IPS DF 6.9 (cell line): Measurements from ENCODE around the gene TDRD6.
"Not testable (repeated sequence)": the region's sequence is repeated elsewhere in the genome, so short reads cannot be mapped to it uniquely, and the experiment has no call there.

Source experiments
- DNase-seq: peaks from one replicate; pipeline ENCODE4 v3.0.0-alpha.2; 2013; ENCODE audit warnings: low read depth, low spot score
- H3K27ac ChIP-seq: one replicate; pipeline ENCODE4 v1.5.1; 2013; ENCODE audit warnings: low read length, control low read depth
- H3K27me3 ChIP-seq: 2 replicates; pipeline ENCODE4 v1.6.1; 2013; ENCODE audit warnings: mild to moderate bottlenecking, low read length; ENCODE audit not compliant: control insufficient read depth, insufficient read depth
- H3K36me3 ChIP-seq: 2 replicates; pipeline ENCODE4 v1.6.1; 2013; ENCODE audit warnings: low read length; ENCODE audit not compliant: control insufficient read depth, insufficient read depth
- H3K4me1 ChIP-seq: 2 replicates; pipeline ENCODE4 v1.6.1; 2013; ENCODE audit warnings: low read length; ENCODE audit not compliant: control insufficient read depth, insufficient read depth
- H3K4me3 ChIP-seq: 2 replicates; pipeline ENCODE4 v1.5.1; 2013; ENCODE audit warnings: mild to moderate bottlenecking, low read length
- H3K9me3 ChIP-seq: 2 replicates; pipeline ENCODE4 v1.6.1; 2013; ENCODE audit warnings: low read length, inconsistent platforms; ENCODE audit not compliant: control insufficient read depth, insufficient read depth
- WGBS: extraction: QIAGEN DNeasy Blood & Tissue Kit; methylation state at CpG from one replicate; pipeline ENCODE4 v1.1.7; 2013; ENCODE audit warnings: mixed read lengths, missing lambda C conversion rate; ENCODE audit not compliant: insufficient read length, insufficient coverage; 5-methylcytosine and 5-hydroxymethylcytosine counted together

The TDRD6 gene

DNA sequence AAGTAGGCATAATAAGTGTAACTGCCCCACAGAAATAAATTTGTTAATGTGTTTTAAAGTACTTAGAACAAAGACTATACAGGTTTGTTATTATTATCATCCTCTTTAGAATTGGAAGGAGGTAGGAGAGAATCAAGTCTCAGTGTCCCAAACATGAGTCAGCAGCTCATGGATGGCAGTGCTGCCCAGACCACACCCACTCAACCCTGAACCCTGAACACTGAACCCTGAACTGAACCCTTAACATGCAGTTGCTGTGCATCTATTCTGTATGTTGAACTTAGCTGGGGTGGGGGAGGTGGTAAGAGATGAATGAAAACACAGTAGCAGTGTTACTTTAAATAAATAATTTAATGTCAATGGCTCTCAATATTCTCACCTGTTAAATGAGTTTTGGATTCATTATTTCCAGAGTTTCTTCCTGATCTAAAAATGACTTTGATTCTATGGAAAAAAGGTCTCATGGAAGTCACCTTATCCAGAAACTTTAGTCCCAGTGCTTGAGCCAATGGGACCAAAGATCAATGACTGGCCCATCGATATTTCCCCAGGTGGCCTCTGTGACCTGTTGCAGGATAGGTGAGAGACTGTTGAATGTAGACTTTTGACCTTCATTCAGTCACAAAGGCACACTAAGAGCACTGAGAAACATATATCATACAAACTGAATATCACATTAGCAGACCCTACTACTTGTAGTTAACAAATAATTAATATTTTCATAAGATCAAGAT is 55.9 kb downstream of the TDRD6 start:
- H3K27ac ChIP-seq: no peak overlapping the region
- no peaks in the 10 kb centered on the region for H3K9me3 ChIP-seq
- no peaks in the 10 kb centered on the region for H3K27me3 ChIP-seq
- peaks cover 1% of the 10 kb centered on the region; the same call in 1 of the 2 replicates for H3K4me1 ChIP-seq
- DNase-seq: no peak
- no peak overlapping the region for H3K4me3 ChIP-seq
- no peaks in the 10 kb centered on the region for H3K36me3 ChIP-seq
- no CpG with 5 or more reads among the region's 1 CpG for WGBS

DNA sequence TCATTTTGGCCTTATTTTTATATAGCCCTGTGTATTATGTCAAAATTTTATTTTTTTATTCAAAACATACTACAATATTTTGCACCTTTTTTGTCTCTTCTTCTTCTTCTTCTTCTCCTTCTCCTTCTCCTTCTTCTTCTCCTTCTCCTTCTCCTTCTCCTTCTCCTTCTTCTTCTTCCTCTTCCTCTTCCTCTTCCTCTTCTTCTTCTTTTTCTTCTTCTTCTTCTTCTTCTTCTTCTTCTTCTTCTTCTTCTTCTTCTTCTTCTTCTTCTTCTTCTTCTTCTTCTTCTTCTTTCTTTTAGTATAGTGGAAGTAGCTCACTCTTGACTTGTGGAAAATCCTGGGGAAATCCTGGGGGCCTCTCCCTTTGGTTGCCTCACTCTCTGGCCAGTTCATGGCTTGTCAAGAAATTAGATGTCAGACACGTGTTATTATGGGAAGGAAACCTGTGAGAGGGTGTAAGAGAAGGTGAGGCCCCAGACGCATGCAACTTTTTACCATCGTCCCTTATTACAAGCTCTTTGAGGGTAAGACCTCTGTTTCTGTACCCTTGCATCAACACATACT is 56.6 kb downstream of the TDRD6 start:
- H3K27ac ChIP-seq, DNase-seq, H3K36me3 ChIP-seq, H3K4me1 ChIP-seq, H3K9me3 ChIP-seq, H3K4me3 ChIP-seq, H3K27me3 ChIP-seq: not testable (repeated sequence)
- no CpG with 5 or more reads among the region's 3 CpGs for WGBS

DNA sequence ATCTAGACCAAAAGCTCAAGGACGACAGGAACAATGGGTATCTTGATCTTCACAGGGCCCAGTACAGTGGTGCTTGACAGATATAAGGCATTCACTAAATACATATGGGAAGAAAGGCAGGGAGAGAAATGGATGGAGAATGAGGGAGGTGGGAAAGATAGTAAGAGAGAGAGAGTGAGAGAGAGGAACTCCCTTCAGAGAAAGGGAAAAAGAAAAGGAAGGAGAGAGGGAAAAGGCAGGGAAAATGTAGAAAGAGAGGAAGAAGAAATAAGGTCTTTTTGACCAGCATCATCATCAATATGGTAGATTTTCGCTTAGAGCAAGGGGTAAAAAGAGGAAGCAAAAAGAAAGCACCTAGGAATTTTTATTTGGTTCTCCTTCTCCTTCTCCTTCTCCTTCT is 58.3 kb downstream of the TDRD6 start:
- Histone ChIP-seq H3K9me3 (no peaks in the 10 kb centered on the region), H3K4me3 (no peak overlapping the region), H3K27ac (no peak overlapping the region), H3K27me3 (no peaks in the 10 kb centered on the region), H3K4me1 (peaks cover 1% of the 10 kb centered on the region; the same call in 1 of the 2 replicates), H3K36me3 (no peaks in the 10 kb centered on the region)
- no CpG with 5 or more reads among the region's 2 CpGs for WGBS
- no peak for DNase-seq

DNA sequence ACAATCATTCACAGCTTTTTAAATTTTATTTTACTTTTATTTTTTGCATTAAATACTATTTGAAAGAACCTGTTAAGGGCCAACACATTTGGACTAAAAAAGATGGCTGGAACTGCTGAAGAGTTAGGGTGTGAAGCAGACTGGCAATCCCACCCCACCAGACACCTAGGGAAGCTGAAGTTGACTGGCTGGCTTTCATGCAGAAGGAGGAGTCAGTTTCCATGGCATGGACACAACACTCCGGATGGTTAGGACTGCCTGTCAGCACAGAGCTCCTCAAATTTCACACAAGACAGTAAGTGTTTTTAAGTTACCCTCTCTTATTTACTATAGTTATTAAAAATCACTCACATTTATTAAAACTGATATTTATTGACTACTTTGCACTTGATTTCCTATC is 59.0 kb downstream of the TDRD6 start, which contains the start of gene ANKRD66:
Gene ANKRD66 (plus strand): TSS at position 238 of the 400 bp plus-strand sequence. CDS start 5,016 bp downstream, outside the sequence.
- no peak for DNase-seq
- no peaks in the 10 kb centered on the region for H3K36me3 ChIP-seq
- H3K4me1 ChIP-seq: peaks cover 1% of the 10 kb centered on the region; the same call in 1 of the 2 replicates
- WGBS: no CpG with 5 or more reads among the region's 1 CpG
- H3K9me3 ChIP-seq: no peaks in the 10 kb centered on the region
- no peak within 1 kb of the TSS for H3K4me3 ChIP-seq
- no peaks in the 10 kb centered on the region for H3K27me3 ChIP-seq
- H3K27ac ChIP-seq: no peak within 1 kb of the TSS

DNA sequence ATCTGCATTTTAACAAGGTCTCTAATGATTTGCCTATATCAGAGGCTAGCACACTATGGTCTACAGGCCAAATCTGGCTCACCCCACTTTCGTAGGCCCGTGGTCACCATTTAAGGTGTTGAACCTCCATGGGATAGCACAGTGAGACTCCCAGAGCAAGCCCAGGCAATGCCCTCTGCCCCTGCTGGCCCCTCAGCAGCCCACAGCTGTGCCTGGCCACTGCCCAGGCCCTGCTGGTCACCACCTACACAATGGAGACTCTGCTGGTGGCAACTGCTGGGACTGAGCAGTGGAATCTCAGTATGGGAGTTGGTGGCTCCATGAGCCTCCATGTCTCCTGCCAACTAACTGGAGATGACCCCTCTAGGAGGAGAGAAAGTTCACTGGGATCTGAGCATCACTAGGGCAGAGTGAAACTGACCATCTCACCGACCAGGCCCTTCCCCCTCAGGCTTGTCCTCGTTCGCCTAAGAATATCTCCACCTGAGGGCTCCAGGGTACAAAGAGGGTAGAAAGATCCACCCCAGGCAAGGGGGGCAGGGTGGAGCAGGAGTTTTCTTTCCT is 61.3 kb downstream of the TDRD6 start:
- Histone ChIP-seq H3K27me3 (no peaks in the 10 kb centered on the region), H3K27ac (no peak overlapping the region), H3K36me3 (no peaks in the 10 kb centered on the region), H3K4me3 (no peak overlapping the region), H3K4me1 (peaks cover 1% of the 10 kb centered on the region; the same call in 1 of the 2 replicates), H3K9me3 (no peaks in the 10 kb centered on the region)
- WGBS: no CpG with 5 or more reads among the region's 5 CpGs
- DNase-seq: no peak

DNA sequence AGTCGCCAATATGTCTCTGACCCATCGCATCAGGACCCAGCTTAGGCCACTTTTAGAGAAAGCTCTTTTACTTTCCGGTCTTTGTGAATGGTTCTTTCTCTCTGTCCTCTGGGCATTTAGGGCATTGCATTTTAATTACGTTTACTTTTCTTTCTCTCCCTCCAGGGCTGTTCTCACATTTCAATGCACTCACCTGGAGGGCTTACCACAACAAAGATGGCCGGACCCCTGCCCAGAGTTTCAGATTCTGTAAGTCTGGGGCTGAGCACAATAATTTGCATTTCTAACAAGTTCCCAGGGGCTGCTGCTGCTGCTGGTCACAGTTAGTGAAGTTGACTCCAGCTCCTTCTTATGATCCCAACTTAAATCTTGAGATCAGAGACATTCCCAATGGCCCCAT is 62.0 kb downstream of the TDRD6 start:
- Histone ChIP-seq H3K36me3 (no peaks in the 10 kb centered on the region), H3K4me3 (no peak overlapping the region), H3K4me1 (peaks cover 1% of the 10 kb centered on the region; the same call in 1 of the 2 replicates), H3K9me3 (no peaks in the 10 kb centered on the region), H3K27ac (no peak overlapping the region), H3K27me3 (no peaks in the 10 kb centered on the region)
- no CpG with 5 or more reads among the region's 5 CpGs for WGBS
- peak; percentile 52 for DNase-seq

DNA sequence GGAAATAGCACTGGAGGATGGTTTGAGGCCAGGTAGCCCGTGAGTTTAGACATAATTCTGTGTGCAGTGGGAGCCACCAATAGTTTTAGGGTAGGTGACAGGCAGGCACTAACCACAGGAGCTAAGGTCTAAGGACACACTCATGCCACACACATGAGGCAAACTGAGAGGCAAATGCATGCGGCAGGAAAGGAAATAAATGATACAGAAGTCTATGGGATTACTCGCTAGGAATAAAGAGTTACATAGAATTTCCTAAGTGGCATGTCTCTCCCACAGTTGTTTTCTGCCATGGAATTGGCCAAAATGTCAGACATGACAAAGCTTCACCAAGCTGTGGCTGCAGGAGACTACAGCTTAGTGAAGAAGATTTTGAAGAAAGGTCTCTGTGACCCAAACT is 64.0 kb downstream of the TDRD6 start:
- Histone ChIP-seq H3K36me3 (no peaks in the 10 kb centered on the region), H3K4me1 (peaks cover under 1% of the 10 kb centered on the region; the same call in 1 of the 2 replicates), H3K9me3 (no peaks in the 10 kb centered on the region), H3K27ac (no peak overlapping the region), H3K4me3 (no peak overlapping the region), H3K27me3 (no peaks in the 10 kb centered on the region)
- WGBS: no CpG with 5 or more reads among the region's 3 CpGs
- no peak for DNase-seq
